SK-N-MC (cell line): ENCODE data around the gene MARK3.

Source experiments
- EZH2 ChIP-seq: fragments of 200-600 bp; sonication (generic); IDR thresholded peaks from one replicate; pipeline ENCODE4 v1.6.1; 2017; ENCODE audit warnings: antibody characterized with exemption
- FOXP2 ChIP-seq: optimal IDR thresholded peaks from 2 replicates; pipeline ENCODE3; 2011; ENCODE audit warnings: mild to moderate bottlenecking, moderate library complexity; ENCODE audit not compliant: insufficient read depth; ENCODE audit errors: extremely low read length, control extremely low read depth
- POLR2AphosphoS5 ChIP-seq: IDR thresholded peaks from 2 replicates; pipeline ENCODE4 v1.6.1; 2012; ENCODE audit warnings: mild to moderate bottlenecking, low read depth, low read length, borderline replicate concordance

GRCh38 chr14:103527408-103528145, 142.4 kb downstream of the MARK3 start:
- TF ChIP-seq POLR2AphosphoS5 (no peak), EZH2 (no peak), FOXP2 (no peak)
